Brain microvascular endothelial cell (primary cell): ENCODE measurements around the gene STMN1.

Source experiments
- DNase-seq: peaks from one replicate; pipeline ENCODE4 v3.0.0-alpha.2; 2020
- H3K27ac ChIP-seq: fragments of 250-450 bp; sonication (Bioruptor Pico); 2 replicates; pipeline ENCODE4 v1.5.1; 2020; ENCODE audit warnings: mild to moderate bottlenecking, moderate library complexity
- H3K27me3 ChIP-seq: fragments of 250-450 bp; sonication (Bioruptor Pico); replicated peaks from 2 replicates; pipeline ENCODE4 v1.5.1; 2020; ENCODE audit warnings: mild to moderate bottlenecking
- H3K36me3 ChIP-seq: fragments of 250-450 bp; sonication (Bioruptor Pico); replicated peaks from 2 replicates; pipeline ENCODE4 v1.5.1; 2020; ENCODE audit warnings: mild to moderate bottlenecking
- H3K4me3 ChIP-seq: 2 replicates; pipeline ENCODE4 v1.5.1; 2011; ENCODE audit warnings: low read depth, mild to moderate bottlenecking, control low read depth, low read length, moderate library complexity
- in situ Hi-C: cut with HindIII; loops from 2 replicates; pipeline ENCODE4 v1.10.0; 2017; ENCODE audit warnings: low sequenced_read_pairs, low pct_ligation_motif_present
- TF ChIP-seq, protein P1 (sequence below): IDR thresholded peaks from 2 replicates; pipeline ENCODE4 v1.5.1; 2011; ENCODE audit warnings: low read depth, mild to moderate bottlenecking, moderate library complexity, low read length, control low read depth, inconsistent platforms; ENCODE audit errors: missing control alignments

Gene STMN1

DNA sequence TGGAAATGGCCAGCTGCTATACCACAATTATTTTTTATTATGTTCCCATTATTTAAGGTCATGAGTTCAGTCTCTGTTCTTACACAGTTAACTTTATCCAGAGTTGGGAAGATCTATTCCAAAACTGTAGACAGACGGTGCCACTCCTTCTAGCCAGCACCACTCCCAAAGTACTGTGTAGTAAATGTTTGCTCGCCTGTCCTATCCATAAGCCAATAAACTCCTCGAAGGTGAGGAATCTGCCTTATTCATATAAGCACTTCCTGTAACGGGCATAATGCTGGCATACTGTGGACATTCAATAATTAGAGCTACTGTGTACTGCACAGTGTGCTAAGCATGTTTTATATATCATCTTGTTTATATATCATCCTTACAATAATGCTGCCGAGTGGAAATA lies 26.1 kb upstream of the STMN1 start:
- DNase-seq: no peak
- H3K4me3 ChIP-seq: no peak overlapping the region
- TF ChIP-seq, protein P1, sequence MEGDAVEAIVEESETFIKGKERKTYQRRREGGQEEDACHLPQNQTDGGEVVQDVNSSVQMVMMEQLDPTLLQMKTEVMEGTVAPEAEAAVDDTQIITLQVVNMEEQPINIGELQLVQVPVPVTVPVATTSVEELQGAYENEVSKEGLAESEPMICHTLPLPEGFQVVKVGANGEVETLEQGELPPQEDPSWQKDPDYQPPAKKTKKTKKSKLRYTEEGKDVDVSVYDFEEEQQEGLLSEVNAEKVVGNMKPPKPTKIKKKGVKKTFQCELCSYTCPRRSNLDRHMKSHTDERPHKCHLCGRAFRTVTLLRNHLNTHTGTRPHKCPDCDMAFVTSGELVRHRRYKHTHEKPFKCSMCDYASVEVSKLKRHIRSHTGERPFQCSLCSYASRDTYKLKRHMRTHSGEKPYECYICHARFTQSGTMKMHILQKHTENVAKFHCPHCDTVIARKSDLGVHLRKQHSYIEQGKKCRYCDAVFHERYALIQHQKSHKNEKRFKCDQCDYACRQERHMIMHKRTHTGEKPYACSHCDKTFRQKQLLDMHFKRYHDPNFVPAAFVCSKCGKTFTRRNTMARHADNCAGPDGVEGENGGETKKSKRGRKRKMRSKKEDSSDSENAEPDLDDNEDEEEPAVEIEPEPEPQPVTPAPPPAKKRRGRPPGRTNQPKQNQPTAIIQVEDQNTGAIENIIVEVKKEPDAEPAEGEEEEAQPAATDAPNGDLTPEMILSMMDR: no peak
- no peaks in the 10 kb centered on the region for H3K27me3 ChIP-seq
- in situ Hi-C loops: no loop called here
- no peaks in the 10 kb centered on the region for H3K36me3 ChIP-seq
- H3K27ac ChIP-seq: no peak overlapping the region

DNA sequence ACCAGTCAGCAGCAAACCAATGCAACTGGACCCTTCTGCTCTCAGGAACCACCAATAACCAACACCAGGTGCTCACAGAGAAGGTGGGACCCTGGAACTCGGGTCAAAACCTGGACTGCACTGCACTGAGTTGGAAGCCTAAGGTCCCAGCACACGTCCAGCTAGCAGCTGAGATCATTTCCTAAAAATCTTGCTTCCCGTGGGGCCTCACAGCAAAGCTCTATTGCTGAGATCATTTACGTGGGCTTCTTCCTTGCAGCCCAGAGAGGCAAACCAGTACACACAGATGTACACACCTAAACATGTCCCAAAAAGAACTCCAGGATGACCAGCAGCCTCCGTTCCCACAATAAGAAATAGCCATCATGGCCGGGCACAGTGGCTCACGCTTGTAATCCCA lies 22.8 kb upstream of the STMN1 start:
- DNase-seq: no peak
- H3K36me3 ChIP-seq: no peaks in the 10 kb centered on the region
- no peak overlapping the region for H3K4me3 ChIP-seq
- TF ChIP-seq, protein P1: no peak
- H3K27ac ChIP-seq: no peak overlapping the region
- no peaks in the 10 kb centered on the region for H3K27me3 ChIP-seq
- in situ Hi-C loops: no loop called here

DNA sequence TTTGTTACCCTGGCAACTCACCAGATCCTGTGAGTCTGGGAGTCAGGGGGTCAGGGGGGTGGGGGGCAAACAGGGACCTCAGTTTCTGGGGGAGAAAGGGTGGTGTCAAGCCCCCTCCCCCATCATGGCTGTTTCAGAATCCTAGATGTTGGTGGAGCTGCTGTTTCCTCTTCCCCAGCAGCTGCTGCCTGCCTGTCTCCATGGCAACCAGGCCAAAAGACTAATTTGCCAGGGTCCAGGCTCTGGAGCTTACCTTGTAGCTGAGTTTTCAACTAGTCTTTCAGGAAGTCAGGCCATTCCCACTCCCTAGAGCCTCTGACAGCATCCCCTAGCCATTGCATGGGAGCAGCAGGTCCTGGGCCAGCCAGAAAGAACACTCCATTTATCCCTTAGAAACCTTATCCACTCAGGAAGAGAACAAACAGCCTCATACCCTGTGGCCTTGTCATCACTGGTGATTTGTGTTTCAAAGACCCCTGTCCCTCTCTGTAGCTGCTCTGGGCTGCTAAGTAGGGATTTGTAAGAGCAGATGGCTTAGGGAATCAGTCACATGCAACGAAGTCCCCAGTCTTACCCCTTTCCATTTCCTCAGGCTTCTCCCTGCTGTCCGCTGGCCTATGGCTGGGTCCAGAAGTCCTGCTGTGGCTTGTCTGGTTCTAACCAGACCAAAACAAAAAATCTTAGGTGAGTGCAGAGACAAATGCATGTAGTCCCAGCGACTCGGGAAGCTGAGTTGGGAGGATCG lies 21.5 kb upstream of the STMN1 start:
- Histone ChIP-seq H3K4me3 (no peak overlapping the region), H3K27me3 (no peaks in the 10 kb centered on the region), H3K36me3 (no peaks in the 10 kb centered on the region), H3K27ac (no peak overlapping the region)
- DNase-seq: no peak
- in situ Hi-C loops: no loop called here
- TF ChIP-seq, protein P1: no peak

DNA sequence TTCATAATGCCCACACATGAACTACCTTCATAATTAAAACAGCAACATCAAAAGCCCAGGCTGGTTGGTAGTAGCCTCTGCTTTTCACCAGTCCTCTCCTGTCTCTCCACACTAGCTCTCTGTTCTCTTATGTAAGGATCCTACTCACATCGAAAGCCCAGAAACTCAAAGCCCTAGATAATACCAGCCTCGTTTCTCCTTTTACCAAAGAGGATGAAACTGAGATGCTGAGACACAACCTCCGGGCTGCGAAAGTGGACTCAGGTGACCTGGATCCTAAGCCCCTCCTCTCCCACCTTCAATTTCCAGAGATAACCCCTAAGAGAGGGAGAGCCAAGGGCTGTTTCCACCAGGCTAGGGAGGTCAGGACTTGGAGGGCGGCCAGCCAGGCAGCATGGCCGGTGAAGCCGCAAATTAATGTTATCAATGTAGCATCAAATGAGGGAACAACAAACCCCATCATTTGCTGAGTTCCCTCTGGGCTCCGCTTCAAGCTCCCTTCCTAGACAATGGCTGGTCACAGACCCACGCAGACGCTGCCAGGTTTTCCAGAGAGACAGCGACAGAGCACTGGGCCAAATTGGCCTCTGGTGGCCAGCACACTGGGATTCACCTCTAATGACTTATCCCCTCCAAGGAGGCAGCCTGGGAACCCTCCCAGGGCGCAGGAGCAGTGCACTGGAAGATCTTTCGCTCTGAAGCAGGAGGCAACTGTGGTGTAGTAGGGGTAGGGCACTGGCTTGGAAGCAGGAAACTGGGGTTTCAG lies 20.7 kb upstream of the STMN1 start:
- H3K36me3 ChIP-seq: no peaks in the 10 kb centered on the region
- in situ Hi-C loops: no loop called here
- TF ChIP-seq, protein P1: no peak
- H3K4me3 ChIP-seq: no peak overlapping the region
- no peak overlapping the region for H3K27ac ChIP-seq
- DNase-seq: no peak
- H3K27me3 ChIP-seq: no peaks in the 10 kb centered on the region

DNA sequence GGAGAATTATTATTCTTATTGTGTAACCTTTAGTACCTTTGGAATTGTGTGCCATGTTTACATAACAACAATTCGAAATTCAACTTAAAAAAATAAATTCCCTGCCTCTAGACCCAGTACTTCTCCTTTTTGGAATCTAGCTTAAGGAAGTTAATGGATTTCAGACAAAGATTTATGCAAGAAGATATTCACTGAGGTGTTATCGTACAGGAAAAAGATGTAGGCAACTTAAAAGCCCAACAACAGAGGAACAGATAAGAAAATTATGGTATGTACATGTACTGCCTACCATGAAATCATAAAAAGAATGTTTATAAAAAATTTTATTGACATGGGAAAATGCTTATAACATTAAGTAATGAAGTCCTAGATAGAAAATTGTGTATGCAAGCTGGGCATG lies 18.2 kb upstream of the STMN1 start:
- Histone ChIP-seq H3K4me3 (no peak overlapping the region), H3K36me3 (no peaks in the 10 kb centered on the region), H3K27me3 (no peaks in the 10 kb centered on the region), H3K27ac (no peak overlapping the region)
- no peak for DNase-seq
- in situ Hi-C loops: no loop called here
- TF ChIP-seq, protein P1: no peak
